ENCODE data around the gene YBEY. TPM values are rescaled to one million over a fixed set of nuclear protein-coding genes. Genes with fewer than 3 reads are reported as not detected.

Gene YBEY
- polyA plus RNA-seq, 1 donor (not counting 4 experiments of a cell fraction or from before 2014, with no cell fraction given): 23.5 TPM

DNA sequence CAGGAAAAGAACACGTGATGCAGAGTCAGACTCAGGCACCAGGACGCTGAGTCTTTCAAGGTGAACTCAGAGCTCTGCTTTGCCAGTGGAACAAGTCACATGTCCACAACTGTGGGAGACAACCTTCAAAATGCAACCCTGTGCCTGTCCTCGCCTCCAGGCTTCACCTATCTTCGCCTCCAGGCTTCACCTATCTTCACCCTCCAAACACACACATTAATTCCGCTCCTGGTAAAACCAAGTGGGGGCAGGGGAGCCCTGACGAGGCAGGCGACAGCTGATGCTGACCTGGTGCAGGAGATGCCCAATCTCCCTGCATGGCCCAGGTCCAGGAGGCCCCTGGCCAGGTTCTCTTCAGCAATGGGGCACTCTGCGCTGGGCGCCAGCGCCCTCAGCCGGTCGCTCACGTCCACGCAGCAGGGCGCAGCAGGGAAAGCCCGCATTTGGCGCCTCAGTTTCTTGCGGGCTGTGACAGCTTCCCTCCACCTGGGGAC is 29.6 kb upstream of the YBEY start:
- dilution Hi-C loops (cut with MboI; ENCODE audit: extremely low pct_ligation_motif_present, low sequenced_read_pairs): no loop called here
- no peaks in the 10 kb centered on the region for H3K9me1 ChIP-seq (ENCODE audit: control insufficient read depth, extremely low read depth, insufficient read depth, low read length)
- peaks cover 47 to 48% of the 10 kb centered on the region in 2 experiments for H3K36me3 ChIP-seq (ENCODE audit: control insufficient read depth in 2 of 2, extremely low read depth in 1 of 2, insufficient read depth in 2 of 2, low read length in 2 of 2)
- FAIRE-seq (no peak), DNase-seq (ENCODE audit: low read depth, low spot score) (no peak)
- H3K4me1 ChIP-seq (ENCODE audit: control insufficient read depth, extremely low read depth, insufficient read depth, low read length): no peaks in the 10 kb centered on the region
- H4K20me1 ChIP-seq (ENCODE audit: control insufficient read depth, extremely low read depth, insufficient read depth, low read length): no peaks in the 10 kb centered on the region
- H3K27me3 ChIP-seq (ENCODE audit: control insufficient read depth, extremely low read depth, insufficient read depth, low read length): no peaks in the 10 kb centered on the region
- H3K27ac ChIP-seq (ENCODE audit: control insufficient read depth, insufficient read depth, low read length): no peak overlapping the region
- H3K4me3 ChIP-seq (ENCODE audit: control insufficient read depth in 2 of 3, extremely low read depth in 1 of 3, insufficient read depth in 2 of 3, low read depth in 1 of 3, low read length in 3 of 3): no peak overlapping the region
- H3K79me2 ChIP-seq (ENCODE audit: control insufficient read depth, insufficient read depth, low read length): no peaks in the 10 kb centered on the region
- H3K9ac ChIP-seq (ENCODE audit: control insufficient read depth, extremely low read depth, insufficient read depth, low read length): no peak overlapping the region
- TF ChIP-seq EZH2 (IDR thresholded peaks at IDR 0.05; ENCODE audit: low read length): no peak
- TF ChIP-seq, protein P1, sequence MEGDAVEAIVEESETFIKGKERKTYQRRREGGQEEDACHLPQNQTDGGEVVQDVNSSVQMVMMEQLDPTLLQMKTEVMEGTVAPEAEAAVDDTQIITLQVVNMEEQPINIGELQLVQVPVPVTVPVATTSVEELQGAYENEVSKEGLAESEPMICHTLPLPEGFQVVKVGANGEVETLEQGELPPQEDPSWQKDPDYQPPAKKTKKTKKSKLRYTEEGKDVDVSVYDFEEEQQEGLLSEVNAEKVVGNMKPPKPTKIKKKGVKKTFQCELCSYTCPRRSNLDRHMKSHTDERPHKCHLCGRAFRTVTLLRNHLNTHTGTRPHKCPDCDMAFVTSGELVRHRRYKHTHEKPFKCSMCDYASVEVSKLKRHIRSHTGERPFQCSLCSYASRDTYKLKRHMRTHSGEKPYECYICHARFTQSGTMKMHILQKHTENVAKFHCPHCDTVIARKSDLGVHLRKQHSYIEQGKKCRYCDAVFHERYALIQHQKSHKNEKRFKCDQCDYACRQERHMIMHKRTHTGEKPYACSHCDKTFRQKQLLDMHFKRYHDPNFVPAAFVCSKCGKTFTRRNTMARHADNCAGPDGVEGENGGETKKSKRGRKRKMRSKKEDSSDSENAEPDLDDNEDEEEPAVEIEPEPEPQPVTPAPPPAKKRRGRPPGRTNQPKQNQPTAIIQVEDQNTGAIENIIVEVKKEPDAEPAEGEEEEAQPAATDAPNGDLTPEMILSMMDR (optimal IDR thresholded peaks at IDR 0.05 in 1 of 3, IDR thresholded peaks at IDR 0.05 in 1 of 3, conservative IDR thresholded peaks at IDR 0.05 in 1 of 3; ENCODE audit: extremely low read depth in 1 of 3, insufficient read depth in 2 of 3, low read length in 3 of 3): no peak
- H3K4me2 ChIP-seq (ENCODE audit: control insufficient read depth, extremely low read depth, insufficient read depth, low read depth, low read length): no peak overlapping the region
- no peaks in the 10 kb centered on the region for H3K9me3 ChIP-seq (ENCODE audit: control insufficient read depth, low read depth, low read length)
- H2AFZ ChIP-seq (ENCODE audit: control insufficient read depth, low read length): no peak overlapping the region

DNA sequence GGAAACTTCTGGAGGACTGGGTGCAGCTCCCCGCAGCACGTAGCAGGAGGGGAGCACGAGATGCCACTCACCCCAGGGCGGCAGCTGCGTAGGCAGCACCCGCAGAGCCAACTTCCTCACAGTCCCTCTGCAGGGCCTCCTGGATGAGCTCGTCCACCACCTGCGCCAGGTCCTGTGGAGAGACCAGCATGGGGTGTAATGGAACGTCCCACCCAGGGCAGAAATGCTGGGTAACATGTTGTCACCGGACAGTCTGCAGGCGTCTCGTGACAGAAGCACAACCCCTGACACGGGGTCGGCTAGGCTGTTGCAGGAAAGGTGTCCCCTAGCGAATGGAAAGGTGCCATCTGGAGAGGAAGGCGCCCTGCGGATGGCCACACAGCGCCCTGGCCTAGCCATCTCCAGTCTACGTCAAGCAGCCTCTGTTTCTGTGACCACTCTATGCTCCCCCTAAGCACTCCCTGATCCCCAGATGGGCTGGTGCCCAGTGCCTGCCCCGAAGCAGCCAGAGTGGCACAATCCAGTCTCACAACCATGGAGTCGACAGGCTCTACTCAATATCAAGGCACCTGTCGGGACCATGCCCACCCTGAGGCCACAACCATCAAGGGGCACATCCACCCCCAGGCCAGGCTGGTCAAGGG is 22.0 kb upstream of the YBEY start:
- no peaks in the 10 kb centered on the region for H3K79me2 ChIP-seq (ENCODE audit: control insufficient read depth, insufficient read depth, low read length)
- H4K20me1 ChIP-seq (ENCODE audit: control insufficient read depth, extremely low read depth, insufficient read depth, low read length): peaks cover 7% of the 10 kb centered on the region
- TF ChIP-seq, protein P1 (optimal IDR thresholded peaks at IDR 0.05 in 1 of 3, IDR thresholded peaks at IDR 0.05 in 1 of 3, conservative IDR thresholded peaks at IDR 0.05 in 1 of 3; ENCODE audit: extremely low read depth in 1 of 3, insufficient read depth in 2 of 3, low read length in 3 of 3): no peak
- no peak for TF ChIP-seq EZH2 (IDR thresholded peaks at IDR 0.05; ENCODE audit: low read length)
- H3K27me3 ChIP-seq (ENCODE audit: control insufficient read depth, extremely low read depth, insufficient read depth, low read length): no peaks in the 10 kb centered on the region
- no peak overlapping the region for H3K27ac ChIP-seq (ENCODE audit: control insufficient read depth, insufficient read depth, low read length)
- no peak for DNase-seq (ENCODE audit: low read depth, low spot score)
- no peak overlapping the region for H3K9ac ChIP-seq (ENCODE audit: control insufficient read depth, extremely low read depth, insufficient read depth, low read length)
- H3K9me3 ChIP-seq (ENCODE audit: control insufficient read depth, low read depth, low read length): no peaks in the 10 kb centered on the region
- no peaks in the 10 kb centered on the region for H3K4me1 ChIP-seq (ENCODE audit: control insufficient read depth, extremely low read depth, insufficient read depth, low read length)
- H2AFZ ChIP-seq (ENCODE audit: control insufficient read depth, low read length): no peak overlapping the region
- no peak for FAIRE-seq
- no peak overlapping the region for H3K4me2 ChIP-seq (ENCODE audit: control insufficient read depth, extremely low read depth, insufficient read depth, low read depth, low read length)
- H3K9me1 ChIP-seq (ENCODE audit: control insufficient read depth, extremely low read depth, insufficient read depth, low read length): no peaks in the 10 kb centered on the region
- dilution Hi-C loops (cut with MboI; ENCODE audit: extremely low pct_ligation_motif_present, low sequenced_read_pairs): no loop called here
- H3K36me3 ChIP-seq (ENCODE audit: control insufficient read depth in 2 of 2, extremely low read depth in 1 of 2, insufficient read depth in 2 of 2, low read length in 2 of 2): peaks cover 41 to 49% of the 10 kb centered on the region in 2 experiments
- H3K4me3 ChIP-seq (ENCODE audit: control insufficient read depth in 2 of 3, extremely low read depth in 1 of 3, insufficient read depth in 2 of 3, low read depth in 1 of 3, low read length in 3 of 3): no peak overlapping the region
